Renal cortex interstitium (tissue), 11 donors: ENCODE measurements around the gene PTH1R. TPM values are rescaled to one million over a fixed set of nuclear protein-coding genes. Genes with fewer than 3 reads are reported as not detected.

Experiments
- DNase-seq, 11 donors: peaks; one replicate each; pipeline ENCODE4 v3.0.0-alpha.2; 2013; ENCODE audit warnings: low read depth in 9 of 11, low spot score in 4 of 11; ENCODE audit errors: extremely low read depth in 1 of 11
- polyA plus RNA-seq, 3 donors: library from polyadenylated mRNA; unstranded; fragments of 120-200 nt; gene quantifications; one replicate each; pipeline ENCODE4 v1.2.1, GENCODE V29; 2013; ENCODE audit not compliant: insufficient read length in 3 of 3

The PTH1R gene
- polyA plus RNA-seq, 3 donors = 172 to 279 (median 227) TPM

- DNase-seq = no peak
Observed at GRCh38 chr3:46946856-46947545, 69.5 kb downstream of the PTH1R start.

- no peak for DNase-seq
Observed at GRCh38 chr3:46947546-46947901, 70.0 kb downstream of the PTH1R start.

GRCh38 chr3:46947981-46948791 is 70.7 kb downstream of the PTH1R start:
- no peak for DNase-seq

GRCh38 chr3:46948830-46949671 is 71.5 kb downstream of the PTH1R start:
- DNase-seq = no peak

GRCh38 chr3:46950177-46950576 is 72.7 kb downstream of the PTH1R start:
- DNase-seq = no peak

- DNase-seq = no peak
Observed at GRCh38 chr3:46950650-46951241, 73.2 kb downstream of the PTH1R start.

GRCh38 chr3:46952813-46953212 is 75.3 kb downstream of the PTH1R start:
- no peak for DNase-seq

Other genes with a start within 250 kb of the PTH1R start
- gene ALS2CL, start 184.0 kb upstream of the PTH1R start, polyA plus RNA-seq = 10 to 100 TPM; 11.9 to 22.4 (median 12.1) TPM
- gene TMIE, start 176.3 kb upstream of the PTH1R start, polyA plus RNA-seq = 1 to 10 TPM in 1 of 3 donors, under 1 TPM in 2; 0.70 to 1.0 (median 0.84) TPM
- 1 to 10 TPM; 2.9 to 4.8 (median 3.2) TPM for gene PRSS50, start 159.9 kb upstream of the PTH1R start, polyA plus RNA-seq
- gene MYL3, start 14.3 kb upstream of the PTH1R start, polyA plus RNA-seq = 10 to 100 TPM; 22.2 to 25.7 (median 22.5) TPM
- gene CCDC12, start 99.0 kb downstream of the PTH1R start, polyA plus RNA-seq = 10 to 100 TPM; 47.5 to 56.0 (median 53.5) TPM
- gene NBEAL2, start 101.9 kb downstream of the PTH1R start, polyA plus RNA-seq = 10 to 100 TPM; 37.1 to 67.5 (median 43.2) TPM